Bronchial smooth muscle cell (primary cell): ENCODE data around the gene SF3B4. TPM values are rescaled to one million over a fixed set of nuclear protein-coding genes. Genes with fewer than 3 reads are reported as not detected.

Source experiments
- total RNA-seq: library from RNA; depleted of rRNA; stranded (reverse); fragments of >200 nt; gene quantifications from 2 replicates; pipeline ENCODE4 v1.2.1, GENCODE V29; 2014

Gene SF3B4
- 6.3 and 8.2 TPM in 2 replicates for total RNA-seq

GRCh38 chr1:149927563-149928400, at the start of gene SF3B4:
SF3B4 (minus strand) TSS chr1:149927803; CDS start chr1:149927759, 44 bp downstream.

GRCh38 chr1:149936170-149936991, 8.8 kb upstream of the SF3B4 start, which contains the start of gene MTMR11:
MTMR11 (minus strand) TSS chr1:149936879; CDS start chr1:149936647, 232 bp downstream.

GRCh38 chr1:149917571-149918144, 9.9 kb downstream of the SF3B4 start, which contains the start of gene SV2A:
SV2A (minus strand) TSS chr1:149917844; CDS start chr1:149913840, 4,004 bp downstream.

GRCh38 chr1:149899460-149900284, 27.9 kb downstream of the SF3B4 start, which contains the start of gene BOLA1:
BOLA1 (plus strand) TSS chr1:149899568; CDS start chr1:149900060, 492 bp downstream.

Other genes with a start within 250 kb of the SF3B4 start
- not detected in 2 replicates for gene FCGR1A, start 145.1 kb downstream of the SF3B4 start, total RNA-seq
- 10.1 and 13.2 TPM in 2 replicates for gene BOLA1, start 28.2 kb downstream of the SF3B4 start, total RNA-seq
- 11.8 and 16.0 TPM in 2 replicates for gene SV2A, start 10.0 kb downstream of the SF3B4 start, total RNA-seq
- gene MTMR11, start 9.1 kb upstream of the SF3B4 start, total RNA-seq = 9.1 TPM in 2 replicates
- gene OTUD7B, start 82.9 kb upstream of the SF3B4 start, total RNA-seq = 13.4 and 13.8 TPM in 2 replicates
- gene VPS45, start 140.0 kb upstream of the SF3B4 start, total RNA-seq = 39.9 and 43.2 TPM in 2 replicates
- 40.0 and 45.1 TPM in 2 replicates for gene PLEKHO1, start 222.1 kb upstream of the SF3B4 start, total RNA-seq